Glutamatergic neuron (in vitro differentiated cells): Measurements from ENCODE around the gene PARPBP. TPM values are rescaled to one million over a fixed set of nuclear protein-coding genes. Genes with fewer than 3 reads are reported as not detected.
"Not testable (repeated sequence)": the region's sequence is repeated elsewhere in the genome, so short reads cannot be mapped to it uniquely, and the experiment has no call there.

Experiments used
- DNase-seq: peaks from one replicate; pipeline ENCODE4 v3.0.0; 2022
- H3K27ac Mint-ChIP-seq: one replicate; pipeline ENCODE4 v1.8.0; 2020; ENCODE audit warnings: mild to moderate bottlenecking, mixed read lengths, inconsistent platforms; ENCODE audit not compliant: unreplicated experiment
- H3K27me3 Mint-ChIP-seq: one replicate; pipeline ENCODE4 v1.8.0; 2020; ENCODE audit warnings: mild to moderate bottlenecking, moderate library complexity, mixed read lengths, inconsistent platforms; ENCODE audit not compliant: unreplicated experiment
- H3K36me3 Mint-ChIP-seq: one replicate; pipeline ENCODE4 v1.8.0; 2020; ENCODE audit warnings: mild to moderate bottlenecking, mixed read lengths, inconsistent platforms; ENCODE audit not compliant: unreplicated experiment
- H3K4me1 Mint-ChIP-seq: one replicate; pipeline ENCODE4 v1.8.0; 2020; ENCODE audit warnings: mild to moderate bottlenecking, low read depth, mixed read lengths, inconsistent platforms; ENCODE audit not compliant: unreplicated experiment
- H3K4me3 Mint-ChIP-seq: one replicate; pipeline ENCODE4 v1.8.0; 2020; ENCODE audit warnings: mild to moderate bottlenecking, mixed read lengths, inconsistent platforms; ENCODE audit not compliant: unreplicated experiment
- H3K9me3 Mint-ChIP-seq: one replicate; pipeline ENCODE4 v1.8.0; 2020; ENCODE audit warnings: mild to moderate bottlenecking, moderate library complexity, mixed read lengths, inconsistent platforms; ENCODE audit not compliant: unreplicated experiment
- CTCF ChIP-seq: fragments of 200-600 bp; sonication (generic); IDR thresholded peaks from one replicate; pipeline ENCODE4 v1.5.0; 2021; ENCODE audit not compliant: partially characterized antibody, unreplicated experiment
- total RNA-seq: library from RNA; stranded (reverse); fragmentation: NEBNext Ultra II Directional; extraction: Animal tissue kit (Norgen Biotek cat#: 25700); gene quantifications from one replicate; pipeline ENCODE4 v1.2.1, GENCODE V29; 2021; ENCODE audit not compliant: unreplicated experiment

The PARPBP gene
- total RNA-seq, 1 donor from 2014 or later, result 6.3 TPM

- H3K4me3 Mint-ChIP-seq, H3K27ac Mint-ChIP-seq, DNase-seq, H3K9me3 Mint-ChIP-seq, H3K4me1 Mint-ChIP-seq, H3K36me3 Mint-ChIP-seq, H3K27me3 Mint-ChIP-seq: not testable (repeated sequence)
Measured at GRCh38 chr12:102137619-102138018, 17.6 kb downstream of the PARPBP start.

- H3K27me3 Mint-ChIP-seq, H3K36me3 Mint-ChIP-seq, H3K27ac Mint-ChIP-seq, H3K4me1 Mint-ChIP-seq, H3K4me3 Mint-ChIP-seq, DNase-seq, H3K9me3 Mint-ChIP-seq: not testable (repeated sequence)
Measured at GRCh38 chr12:102142866-102143373, 22.9 kb downstream of the PARPBP start.

- peaks cover 1% of the 10 kb centered on the region for H3K27me3 Mint-ChIP-seq
- no peak for DNase-seq
- H3K36me3 Mint-ChIP-seq, result no peaks in the 10 kb centered on the region
- TF ChIP-seq CTCF, result no peak
- H3K4me3 Mint-ChIP-seq, result no peak overlapping the region
- H3K27ac Mint-ChIP-seq, result no peak overlapping the region
- no peaks in the 10 kb centered on the region for H3K4me1 Mint-ChIP-seq
- no peaks in the 10 kb centered on the region for H3K9me3 Mint-ChIP-seq
Measured at GRCh38 chr12:102144221-102144620, 24.2 kb downstream of the PARPBP start.

DNA sequence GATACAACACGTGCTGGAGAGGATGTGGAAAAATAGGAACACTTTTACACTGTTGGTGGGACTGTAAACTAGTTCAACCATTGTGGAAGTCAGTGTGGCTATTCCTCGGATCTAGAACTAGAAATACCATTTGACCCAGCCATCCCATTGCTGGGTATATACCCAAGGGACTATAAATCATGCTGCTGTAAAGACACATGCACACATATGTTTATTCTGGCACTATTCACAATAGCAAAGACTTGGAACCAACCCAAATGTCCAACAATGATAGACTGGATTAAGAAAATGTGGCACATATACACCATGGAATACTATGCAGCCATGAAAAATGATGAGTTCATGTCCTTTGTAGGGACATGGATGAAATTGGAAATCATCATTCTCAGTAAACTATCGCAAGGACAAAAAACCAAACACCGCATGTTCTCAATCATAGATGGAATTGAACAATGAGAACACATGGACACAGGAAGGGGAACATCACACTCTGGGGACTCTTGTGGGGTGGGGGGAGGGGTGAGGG lies 27.1 kb downstream of the PARPBP start:
- not testable (repeated sequence) for H3K4me3 Mint-ChIP-seq, H3K27ac Mint-ChIP-seq, H3K36me3 Mint-ChIP-seq, H3K4me1 Mint-ChIP-seq, DNase-seq, H3K27me3 Mint-ChIP-seq, H3K9me3 Mint-ChIP-seq

GRCh38 chr12:102155206-102155605 lies 35.2 kb downstream of the PARPBP start:
- H3K4me1 Mint-ChIP-seq, H3K36me3 Mint-ChIP-seq, H3K4me3 Mint-ChIP-seq, DNase-seq, H3K27ac Mint-ChIP-seq, H3K27me3 Mint-ChIP-seq, H3K9me3 Mint-ChIP-seq: not testable (repeated sequence)

DNA sequence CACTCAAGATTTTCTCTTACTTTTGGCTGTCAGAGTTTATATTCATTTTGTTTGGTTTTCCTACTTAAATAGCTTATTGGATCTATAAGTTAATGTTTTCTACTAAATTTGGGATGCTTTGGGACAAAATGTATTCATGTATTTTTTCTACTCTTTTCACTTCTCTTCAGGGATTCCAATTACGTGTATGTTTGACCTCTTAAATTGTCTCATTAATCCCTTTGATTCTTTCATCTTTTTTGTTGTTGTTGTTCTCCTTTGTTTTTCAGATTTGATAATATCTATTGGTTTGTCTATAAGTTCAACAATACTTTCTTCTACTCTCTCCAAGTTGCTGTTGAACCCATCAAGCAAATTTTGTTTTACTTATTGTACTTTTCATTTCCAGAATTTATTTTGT lies 43.4 kb downstream of the PARPBP start:
- H3K9me3 Mint-ChIP-seq, result no peaks in the 10 kb centered on the region
- no peak for DNase-seq
- H3K27me3 Mint-ChIP-seq, result no peaks in the 10 kb centered on the region
- no peak overlapping the region for H3K4me3 Mint-ChIP-seq
- H3K4me1 Mint-ChIP-seq, result no peaks in the 10 kb centered on the region
- no peak overlapping the region for H3K27ac Mint-ChIP-seq
- H3K36me3 Mint-ChIP-seq, result no peaks in the 10 kb centered on the region
- TF ChIP-seq CTCF, result no peak

- no peak for DNase-seq
- no peaks in the 10 kb centered on the region for H3K4me1 Mint-ChIP-seq
- TF ChIP-seq CTCF, result no peak
- H3K9me3 Mint-ChIP-seq, result no peaks in the 10 kb centered on the region
- H3K27ac Mint-ChIP-seq, result no peak overlapping the region
- no peaks in the 10 kb centered on the region for H3K36me3 Mint-ChIP-seq
- no peaks in the 10 kb centered on the region for H3K27me3 Mint-ChIP-seq
- H3K4me3 Mint-ChIP-seq, result no peak overlapping the region
Measured at GRCh38 chr12:102167821-102168604, 48.0 kb downstream of the PARPBP start.
